BJ (cell line): ENCODE results near the gene MPC1L. TPM values are rescaled to one million over a fixed set of nuclear protein-coding genes. Genes with fewer than 3 reads are reported as not detected.
"Not testable (repeated sequence)": the region's sequence is repeated elsewhere in the genome, so short reads cannot be mapped to it uniquely, and the experiment has no call there.

Experiments
- CTCF ChIA-PET: fragments of 350-600 bp; formaldehyde crosslinking; extraction: SDS; loops from one replicate; lab custom pipeline; 2021; ENCODE audit warnings: antibody characterized with exemption, inconsistent platforms; lab: Yijun Ruan, JAX
- POLR2A ChIA-PET: fragments of 300-600 bp; sonication (Branson Sonifier 250); formaldehyde crosslinking; extraction: SDS; loops from one replicate; lab custom pipeline; 2021; ENCODE audit warnings: antibody characterized with exemption; lab: Charles Lee
- DNase-seq: peaks from one replicate; pipeline ENCODE4 v3.0.0-alpha.2; 2011; ENCODE audit warnings: low read depth
- H3K27me3 ChIP-seq: 2 replicates; pipeline ENCODE4 v1.6.0; 2011; ENCODE audit warnings: low read length; ENCODE audit not compliant: control insufficient read depth, insufficient read depth
- H3K36me3 ChIP-seq: 2 replicates; pipeline ENCODE4 v1.5.1; 2011; ENCODE audit warnings: low read length; ENCODE audit not compliant: control insufficient read depth, insufficient read depth
- H3K4me3 ChIP-seq: 2 replicates; pipeline ENCODE4 v1.5.1; 2011; ENCODE audit warnings: low read depth, mild to moderate bottlenecking, control low read depth, low read length
- CTCF ChIP-seq: IDR thresholded peaks from 2 replicates; pipeline ENCODE4 v1.5.1; 2011; ENCODE audit warnings: low read depth, mild to moderate bottlenecking, control low read depth, inconsistent platforms, low read length, moderate library complexity; ENCODE audit not compliant: insufficient read depth
- polyA plus RNA-seq: library from polyadenylated mRNA; depleted of rRNA; stranded (reverse); fragments of >200 nt; gene quantifications from 2 replicates; pipeline ENCODE4 v1.2.3, GENCODE V29; 2011

The MPC1L gene
- polyA plus RNA-seq, 1 experiment = not detected

GRCh38 chrX:40579900-40580536 is 43.2 kb upstream of the MPC1L start:
- H3K27me3 ChIP-seq = no peaks in the 10 kb centered on the region
- TF ChIP-seq CTCF = no peak
- DNase-seq = no peak
- ChIA-PET CTCF (no interaction called here), POLR2A (no interaction called here)
- peak overlapping the region; percentile 60 for H3K4me3 ChIP-seq
- H3K36me3 ChIP-seq = no peaks in the 10 kb centered on the region

- Histone ChIP-seq H3K27me3 (no peaks in the 10 kb centered on the region), H3K36me3 (no peaks in the 10 kb centered on the region), H3K4me3 (peak within 1 kb of the TSS; percentile 60)
- peak; percentile 66 for DNase-seq
- ChIA-PET POLR2A (interaction anchor here (0.6 kb wide), 1 partner anchor 429 kb away, joined by 3 read pairs; no protein-coding TSS in a partner anchor), CTCF (no interaction called here)
- TF ChIP-seq CTCF = no peak
Measured at GRCh38 chrX:40580537-40581335, 42.5 kb upstream of the MPC1L start, which contains the start of gene ATP6AP2. TSS of gene ATP6AP2 (plus strand) at chrX:40580970. CDS start at chrX:40581066, 96 bp downstream.

- Histone ChIP-seq H3K27me3 (no peaks in the 10 kb centered on the region), H3K36me3 (no peaks in the 10 kb centered on the region), H3K4me3 (peak overlapping the region; percentile 60)
- no peak for DNase-seq
- CTCF ChIA-PET = no interaction called here
- no peak for TF ChIP-seq CTCF
- POLR2A ChIA-PET = no interaction called here
Measured at GRCh38 chrX:40581336-40581920, 41.8 kb upstream of the MPC1L start.

GRCh38 chrX:40582178-40582577 is 41.0 kb upstream of the MPC1L start:
- POLR2A ChIA-PET, H3K36me3 ChIP-seq, CTCF ChIA-PET, DNase-seq, H3K4me3 ChIP-seq, H3K27me3 ChIP-seq: not testable (repeated sequence)

- Histone ChIP-seq H3K4me3 (no peak overlapping the region), H3K36me3 (no peaks in the 10 kb centered on the region), H3K27me3 (no peaks in the 10 kb centered on the region)
- no peak for DNase-seq
- no peak for TF ChIP-seq CTCF
- ChIA-PET CTCF (no interaction called here), POLR2A (no interaction called here)
Measured at GRCh38 chrX:40582811-40583210, 40.4 kb upstream of the MPC1L start.

- CTCF ChIA-PET = interaction anchor here (0.8 kb wide), 1 partner anchor 1356 kb away, joined by 3 read pairs; no protein-coding TSS in a partner anchor
- POLR2A ChIA-PET = not testable (repeated sequence)
Measured at GRCh38 chrX:40587623-40588022, 35.6 kb upstream of the MPC1L start.

GRCh38 chrX:40589616-40590321 is 33.5 kb upstream of the MPC1L start:
- DNase-seq, H3K36me3 ChIP-seq, H3K4me3 ChIP-seq, H3K27me3 ChIP-seq, POLR2A ChIA-PET: not testable (repeated sequence)
- CTCF ChIA-PET = interaction anchor here (0.7 to 0.8 kb wide), 2 partner anchors 11 to 28 kb away, joined by 3 read pairs; no protein-coding TSS in a partner anchor

More at GRCh38 chrX:40587623-40588022, 35.6 kb upstream of the MPC1L start:
- H3K36me3 ChIP-seq, DNase-seq, H3K4me3 ChIP-seq, H3K27me3 ChIP-seq: not testable (repeated sequence)
